ENCODE results near the gene ATG7.

Gene ATG7

DNA sequence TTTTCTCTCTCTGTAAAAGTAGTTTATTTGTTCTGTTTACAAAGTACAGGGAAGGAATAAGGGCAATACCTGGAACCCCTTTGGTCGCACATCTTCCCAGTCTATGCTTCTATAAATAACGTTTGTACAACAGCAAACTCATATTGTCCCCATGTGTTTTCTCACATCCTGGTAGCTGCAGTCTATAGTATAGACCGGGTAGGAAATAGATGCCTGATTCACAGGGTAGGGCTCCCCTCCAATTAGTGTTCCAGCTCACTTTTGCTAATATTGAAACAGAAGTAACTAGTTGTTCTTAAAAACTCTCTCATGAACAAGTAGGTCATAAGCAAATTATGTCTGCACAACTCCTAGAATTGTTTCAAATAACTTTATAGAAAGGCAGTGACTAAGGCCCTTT is 17.7 kb downstream of the ATG7 start:
- Histone ChIP-seq H3K4me1 (ENCODE audit: control extremely low read depth in 1 of 4, control insufficient read depth in 4 of 4, insufficient read depth in 4 of 4, low read length in 3 of 4) (peaks cover 14 to 47% (median 23%) of the 10 kb centered on the region in 4 experiments), H3K4me3 (ENCODE audit: control insufficient read depth in 1 of 7, extremely low read depth in 1 of 7, insufficient read depth in 4 of 7, low read depth in 2 of 7, low read length in 6 of 7) (peak overlapping the region in 1 of 7 experiments; percentile 26), H3K36me3 (ENCODE audit: control insufficient read depth in 4 of 4, insufficient read depth in 4 of 4, low read length in 3 of 4) (peaks cover 0 to 6% (median 0%) of the 10 kb centered on the region in 4 experiments), H3K27ac (ENCODE audit: insufficient read depth in 1 of 2, low read depth in 1 of 2, low read length in 2 of 2, poor library complexity in 1 of 2, severe bottlenecking in 2 of 2) (peak overlapping the region; percentile 86 to 89), H3K9me3 (ENCODE audit: control extremely low read depth in 1 of 5, control insufficient read depth in 4 of 5, insufficient read depth in 2 of 5, low read depth in 1 of 5, low read length in 4 of 5) (no peaks in the 10 kb centered on the region), H3K27me3 (replicated peaks in 2 of 5; ENCODE audit: control insufficient read depth in 4 of 5, insufficient read depth in 5 of 5, low read length in 4 of 5) (no peaks in the 10 kb centered on the region)
- DNase-seq = no peak
- ChIA-PET CTCF (interaction anchor here (1.0 to 1.2 kb wide), 4 partner anchors 9 to 366 kb away, joined by 3 read pairs; no protein-coding TSS in a partner anchor), POLR2A (interaction anchor here (0.7 kb wide), 1 partner anchor 444 kb away, joined by 4 read pairs; no protein-coding TSS in a partner anchor)
- WGBS (ENCODE audit: insufficient coverage) = 100% methylated on average over 1 of the region's 3 CpGs

DNA sequence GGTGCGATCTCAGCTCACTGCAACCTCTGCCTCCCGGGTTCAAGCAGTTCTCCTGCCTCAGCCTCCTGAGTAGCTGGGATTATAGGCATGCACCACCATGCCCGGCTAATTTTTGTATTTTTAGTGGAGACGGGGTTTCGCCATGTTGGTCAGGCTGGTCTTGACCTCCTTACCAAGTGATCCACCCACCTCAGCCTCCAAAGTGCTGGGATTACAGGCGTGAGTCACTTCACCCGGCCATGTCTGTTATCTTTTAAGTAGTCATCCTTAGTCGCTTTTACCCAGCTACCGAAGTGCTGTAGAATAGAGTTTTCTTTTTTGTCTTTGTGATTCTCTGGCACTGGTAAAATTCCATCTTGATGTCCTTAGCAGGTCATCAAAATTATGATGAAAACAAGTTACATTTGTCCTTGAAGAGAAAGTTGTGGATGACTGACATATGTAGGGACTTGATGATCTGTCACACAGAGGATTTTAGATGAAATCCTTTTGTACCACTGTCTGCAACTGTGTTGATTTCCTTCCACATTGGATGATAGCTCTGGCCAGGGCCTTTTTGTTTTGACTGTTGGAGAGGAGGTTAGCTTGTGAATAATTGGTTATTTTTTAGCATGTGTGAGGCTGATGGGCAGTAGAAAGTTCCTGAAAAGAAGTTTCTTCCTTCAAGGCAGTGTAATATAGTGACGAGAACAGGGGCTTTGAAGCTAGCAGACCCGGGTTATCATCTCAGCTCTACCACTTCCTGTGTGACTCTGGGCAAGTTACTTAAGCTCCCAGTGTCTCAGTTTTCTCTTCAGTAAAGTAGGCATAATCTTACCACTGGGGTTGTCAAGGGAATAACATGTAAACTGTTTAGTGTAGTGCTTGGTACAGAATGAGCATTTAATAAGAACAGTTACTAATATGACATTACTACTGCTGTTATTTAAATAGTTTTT is 18.8 kb downstream of the ATG7 start:
- POLR2A ChIA-PET = interaction anchor here (0.5 kb wide), 1 partner anchor 8 kb away, joined by 3 read pairs; no protein-coding TSS in a partner anchor
- Histone ChIP-seq H3K36me3 (ENCODE audit: control insufficient read depth in 4 of 4, insufficient read depth in 4 of 4, low read length in 3 of 4) (peaks cover 0 to 3% (median 0%) of the 10 kb centered on the region in 4 experiments), H3K4me3 (ENCODE audit: control insufficient read depth in 1 of 7, extremely low read depth in 1 of 7, insufficient read depth in 4 of 7, low read depth in 2 of 7, low read length in 6 of 7) (no peak overlapping the region), H3K9me3 (ENCODE audit: control extremely low read depth in 1 of 5, control insufficient read depth in 4 of 5, insufficient read depth in 2 of 5, low read depth in 1 of 5, low read length in 4 of 5) (no peaks in the 10 kb centered on the region), H3K27ac (ENCODE audit: insufficient read depth in 1 of 2, low read depth in 1 of 2, low read length in 2 of 2, poor library complexity in 1 of 2, severe bottlenecking in 2 of 2) (no peak overlapping the region), H3K4me1 (ENCODE audit: control extremely low read depth in 1 of 4, control insufficient read depth in 4 of 4, insufficient read depth in 4 of 4, low read length in 3 of 4) (peaks cover 14 to 47% (median 23%) of the 10 kb centered on the region in 4 experiments), H3K27me3 (replicated peaks in 2 of 5; ENCODE audit: control insufficient read depth in 4 of 5, insufficient read depth in 5 of 5, low read length in 4 of 5) (no peaks in the 10 kb centered on the region)
- 83% methylated on average over 4 of the region's 11 CpGs for WGBS (ENCODE audit: insufficient coverage)
- CTCF ChIA-PET = interaction anchor here (1.0 to 1.1 kb wide), 4 partner anchors 8 to 96 kb away, joined by 3 to 4 read pairs (median 3); no protein-coding TSS in a partner anchor
- peak in 1 of 3 donors; percentile 21 for DNase-seq

DNA sequence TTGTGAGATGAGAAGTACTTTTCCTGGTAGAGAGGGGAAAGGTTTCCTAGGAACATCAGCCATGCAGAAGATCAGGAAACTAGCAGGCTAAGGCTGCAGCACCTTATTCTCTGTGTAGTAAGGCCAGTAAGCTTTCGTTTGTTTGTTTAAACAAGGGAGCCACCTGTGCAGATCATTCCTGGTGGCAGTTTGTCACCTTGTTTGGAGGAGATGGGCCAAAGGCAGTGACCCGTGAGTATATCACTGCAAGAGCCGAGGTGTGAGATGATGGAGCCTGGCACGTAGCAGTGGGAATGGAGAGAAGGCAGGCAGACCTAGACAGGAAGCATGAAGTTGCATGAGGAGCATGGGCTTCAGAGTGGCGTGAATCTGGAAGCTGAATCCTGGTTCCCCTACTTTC is 19.6 kb downstream of the ATG7 start:
- H3K36me3 ChIP-seq (ENCODE audit: control insufficient read depth in 4 of 4, insufficient read depth in 4 of 4, low read length in 3 of 4) = peaks cover 0 to 3% (median 0%) of the 10 kb centered on the region in 4 experiments
- H3K27me3 ChIP-seq (replicated peaks in 2 of 5; ENCODE audit: control insufficient read depth in 4 of 5, insufficient read depth in 5 of 5, low read length in 4 of 5) = no peaks in the 10 kb centered on the region
- H3K4me1 ChIP-seq (ENCODE audit: control extremely low read depth in 1 of 4, control insufficient read depth in 4 of 4, insufficient read depth in 4 of 4, low read length in 3 of 4) = peaks cover 14 to 46% (median 23%) of the 10 kb centered on the region in 4 experiments
- POLR2A ChIA-PET = no interaction called here
- WGBS (ENCODE audit: insufficient coverage) = 91% methylated on average over 3 of the region's 5 CpGs
- no peaks in the 10 kb centered on the region for H3K9me3 ChIP-seq (ENCODE audit: control extremely low read depth in 1 of 5, control insufficient read depth in 4 of 5, insufficient read depth in 2 of 5, low read depth in 1 of 5, low read length in 4 of 5)
- CTCF ChIA-PET = interaction anchor here (1.0 to 1.2 kb wide), 3 partner anchors 30 to 43 kb away, joined by 3 to 4 read pairs (median 3); no protein-coding TSS in a partner anchor
- no peak overlapping the region for H3K27ac ChIP-seq (ENCODE audit: insufficient read depth in 1 of 2, low read depth in 1 of 2, low read length in 2 of 2, poor library complexity in 1 of 2, severe bottlenecking in 2 of 2)
- DNase-seq = no peak
- H3K4me3 ChIP-seq (ENCODE audit: control insufficient read depth in 1 of 7, extremely low read depth in 1 of 7, insufficient read depth in 4 of 7, low read depth in 2 of 7, low read length in 6 of 7) = no peak overlapping the region

DNA sequence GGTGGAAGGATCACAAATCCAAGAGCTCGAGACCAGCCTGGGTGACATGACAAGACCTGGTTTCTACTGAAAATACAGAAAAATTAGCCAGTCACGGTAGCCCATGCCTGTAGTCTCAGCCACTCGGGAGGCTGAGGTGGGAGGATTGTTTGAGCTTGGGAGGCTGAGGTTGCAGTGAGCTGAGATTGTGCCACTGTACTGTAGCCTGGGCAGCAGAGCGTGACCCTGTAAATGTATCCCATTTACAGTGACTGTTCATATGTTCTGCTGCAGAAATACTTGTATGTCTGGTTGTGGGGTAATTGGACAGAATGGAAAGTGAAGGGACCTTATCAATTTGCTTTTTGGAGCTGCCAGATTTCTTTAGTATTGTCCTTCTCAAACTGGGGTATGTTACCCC is 24.9 kb downstream of the ATG7 start:
- DNase-seq = no peak
- ChIA-PET POLR2A (no interaction called here), CTCF (interaction anchor here (1.0 to 2.0 kb wide), 2 partner anchors 9 to 23 kb away, joined by 3 to 5 read pairs; no protein-coding TSS in a partner anchor)

DNA sequence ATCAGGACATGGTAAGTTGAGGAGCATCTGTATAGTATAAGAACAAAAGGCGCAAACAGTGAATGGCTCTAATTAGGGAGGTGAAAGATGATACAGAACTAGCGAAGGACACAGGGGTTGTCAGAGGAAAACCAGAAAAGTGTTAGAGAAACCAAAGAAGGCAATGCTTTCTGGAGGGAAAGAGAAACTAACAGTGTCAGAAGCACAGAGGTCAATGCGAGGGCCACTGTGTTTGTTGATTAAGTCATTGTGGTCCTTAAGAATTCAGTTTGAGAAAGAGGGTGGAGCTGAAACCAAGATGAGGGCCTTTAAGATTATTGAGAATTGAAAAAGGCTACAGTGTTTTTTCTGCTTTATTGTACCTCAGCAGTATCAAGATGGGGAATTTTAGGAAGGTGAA is 28.8 kb downstream of the ATG7 start:
- DNase-seq = no peak

More for the DNA sequence above, 24.9 kb downstream of the ATG7 start:
- Histone ChIP-seq H3K4me1 (ENCODE audit: control extremely low read depth in 1 of 4, control insufficient read depth in 4 of 4, insufficient read depth in 4 of 4, low read length in 3 of 4) (no peaks in the 10 kb centered on the region), H3K36me3 (ENCODE audit: control insufficient read depth in 4 of 4, insufficient read depth in 4 of 4, low read length in 3 of 4) (peaks cover 0 to 16% (median 7%) of the 10 kb centered on the region in 4 experiments), H3K9me3 (ENCODE audit: control extremely low read depth in 1 of 5, control insufficient read depth in 4 of 5, insufficient read depth in 2 of 5, low read depth in 1 of 5, low read length in 4 of 5) (no peaks in the 10 kb centered on the region), H3K4me3 (ENCODE audit: control insufficient read depth in 1 of 7, extremely low read depth in 1 of 7, insufficient read depth in 4 of 7, low read depth in 2 of 7, low read length in 6 of 7) (no peak overlapping the region), H3K27ac (ENCODE audit: insufficient read depth in 1 of 2, low read depth in 1 of 2, low read length in 2 of 2, poor library complexity in 1 of 2, severe bottlenecking in 2 of 2) (no peak overlapping the region), H3K27me3 (replicated peaks in 2 of 5; ENCODE audit: control insufficient read depth in 4 of 5, insufficient read depth in 5 of 5, low read length in 4 of 5) (no peaks in the 10 kb centered on the region)
- 98% methylated on average over 4 of the region's 4 CpGs for WGBS (ENCODE audit: insufficient coverage)

DNA sequence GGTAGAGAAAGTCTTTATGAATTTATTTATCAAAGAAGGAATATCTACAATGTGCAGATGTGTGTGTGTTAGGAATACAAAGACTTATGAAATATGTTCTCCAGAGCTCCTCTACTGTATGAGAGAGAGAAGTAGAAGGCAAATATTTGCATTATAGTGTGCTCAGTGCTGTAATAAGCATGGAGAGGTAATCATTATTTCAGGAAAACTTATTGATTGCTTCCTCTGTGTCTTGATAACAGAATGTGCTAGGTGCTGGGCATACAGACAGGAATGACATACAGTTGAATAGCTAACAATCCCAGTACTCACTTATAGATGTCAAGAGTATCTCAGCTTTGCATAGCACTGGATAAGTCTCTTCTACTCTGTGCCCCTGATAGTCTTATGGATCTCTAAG is 30.2 kb downstream of the ATG7 start:
- POLR2A ChIA-PET = no interaction called here
- no peak for DNase-seq
- Histone ChIP-seq H3K4me1 (ENCODE audit: control extremely low read depth in 1 of 4, control insufficient read depth in 4 of 4, insufficient read depth in 4 of 4, low read length in 3 of 4) (peaks cover 0 to 18% (median 0%) of the 10 kb centered on the region in 4 experiments), H3K4me3 (ENCODE audit: control insufficient read depth in 1 of 7, extremely low read depth in 1 of 7, insufficient read depth in 4 of 7, low read depth in 2 of 7, low read length in 6 of 7) (no peak overlapping the region), H3K27me3 (replicated peaks in 2 of 5; ENCODE audit: control insufficient read depth in 4 of 5, insufficient read depth in 5 of 5, low read length in 4 of 5) (no peaks in the 10 kb centered on the region), H3K27ac (ENCODE audit: insufficient read depth in 1 of 2, low read depth in 1 of 2, low read length in 2 of 2, poor library complexity in 1 of 2, severe bottlenecking in 2 of 2) (no peak overlapping the region), H3K9me3 (ENCODE audit: control extremely low read depth in 1 of 5, control insufficient read depth in 4 of 5, insufficient read depth in 2 of 5, low read depth in 1 of 5, low read length in 4 of 5) (no peaks in the 10 kb centered on the region), H3K36me3 (ENCODE audit: control insufficient read depth in 4 of 4, insufficient read depth in 4 of 4, low read length in 3 of 4) (peaks cover 6 to 40% (median 20%) of the 10 kb centered on the region in 4 experiments)
- CTCF ChIA-PET = interaction anchor here (1.0 to 2.0 kb wide), 2 partner anchors 10 to 65 kb away, joined by 3 to 4 read pairs; no protein-coding TSS in a partner anchor

More for the DNA sequence above, 28.8 kb downstream of the ATG7 start:
- ChIA-PET POLR2A (no interaction called here), CTCF (interaction anchor here (1.3 to 2.0 kb wide), 2 partner anchors 12 to 34 kb away, joined by 4 to 5 read pairs; no protein-coding TSS in a partner anchor)
- Histone ChIP-seq H3K27ac (ENCODE audit: insufficient read depth in 1 of 2, low read depth in 1 of 2, low read length in 2 of 2, poor library complexity in 1 of 2, severe bottlenecking in 2 of 2) (no peak overlapping the region), H3K27me3 (replicated peaks in 2 of 5; ENCODE audit: control insufficient read depth in 4 of 5, insufficient read depth in 5 of 5, low read length in 4 of 5) (no peaks in the 10 kb centered on the region), H3K9me3 (ENCODE audit: control extremely low read depth in 1 of 5, control insufficient read depth in 4 of 5, insufficient read depth in 2 of 5, low read depth in 1 of 5, low read length in 4 of 5) (no peaks in the 10 kb centered on the region), H3K4me1 (ENCODE audit: control extremely low read depth in 1 of 4, control insufficient read depth in 4 of 4, insufficient read depth in 4 of 4, low read length in 3 of 4) (peaks cover 0 to 7% (median 0%) of the 10 kb centered on the region in 4 experiments), H3K36me3 (ENCODE audit: control insufficient read depth in 4 of 4, insufficient read depth in 4 of 4, low read length in 3 of 4) (peaks cover 6 to 31% (median 15%) of the 10 kb centered on the region in 4 experiments), H3K4me3 (ENCODE audit: control insufficient read depth in 1 of 7, extremely low read depth in 1 of 7, insufficient read depth in 4 of 7, low read depth in 2 of 7, low read length in 6 of 7) (no peak overlapping the region)
- WGBS (ENCODE audit: insufficient coverage) = 100% methylated on average over 3 of the region's 3 CpGs
